SK-N-SH (cell line): Measurements from ENCODE around the gene CFAP74. TPM values are rescaled to one million over a fixed set of nuclear protein-coding genes. Genes with fewer than 3 reads are reported as not detected.

ENCODE experiments used
- CTCF ChIA-PET: fragments of 300-600, 350-600 bp; formaldehyde crosslinking; extraction: SDS; loops from one replicate; lab custom pipeline; 2021; lab: Yijun Ruan, JAX
- POLR2A ChIA-PET: fragments of 350-600 bp; sonication (Branson Sonifier 250); formaldehyde crosslinking; extraction: SDS; loops from one replicate; lab custom pipeline; 2020; ENCODE audit warnings: antibody characterized with exemption, inconsistent platforms; lab: Yijun Ruan, JAX
- DNase-seq: peaks from one replicate; pipeline ENCODE4 v3.0.0; 2012
- H2AFZ ChIP-seq: fragments of 200-600 bp; sonication (generic); 2 replicates; pipeline ENCODE4 v1.8.1; 2016; ENCODE audit warnings: antibody characterized with exemption, mild to moderate bottlenecking, low read depth
- H3F3A ChIP-seq: fragments of 200-600 bp; sonication (generic); replicated peaks from 2 replicates; pipeline ENCODE3; 2016; ENCODE audit warnings: antibody characterized with exemption, mild to moderate bottlenecking; ENCODE audit not compliant: insufficient read depth
- H3K27ac ChIP-seq, 2 experiments: fragments of 200-500 bp in 1 of 2; fragments of 200-600 bp in 1 of 2; sonication (Bioruptor generic) in 1 of 2; sonication (generic), shearing (Covaris generic) in 1 of 2; 2 replicates each; pipeline versions ENCODE4 v1.5.1 to v1.6.1; 2014 to 2016; ENCODE audit warnings: low read depth in 2 of 2, inconsistent platforms in 1 of 2, low read length in 1 of 2, mild to moderate bottlenecking in 1 of 2, mixed read lengths in 1 of 2
- H3K27me3 ChIP-seq: fragments of 200-600 bp; sonication (generic), shearing (Covaris generic); 2 replicates; pipeline ENCODE4 v1.6.1; 2016; ENCODE audit warnings: mixed run types; ENCODE audit not compliant: insufficient read depth
- H3K36me3 ChIP-seq, 2 experiments: fragments of 200-500 bp in 1 of 2; fragments of 200-600 bp in 1 of 2; sonication (Bioruptor generic) in 1 of 2; sonication (generic) in 1 of 2; replicated peaks in 1 of 2; 2 replicates each; pipeline versions ENCODE3 to v1.5.1; 2014 to 2016; ENCODE audit warnings: low read length in 1 of 2, mild to moderate bottlenecking in 1 of 2; ENCODE audit not compliant: insufficient read depth in 2 of 2, control insufficient read depth in 1 of 2
- H3K4me1 ChIP-seq, 2 experiments: fragments of 200-500 bp in 1 of 2; fragments of 200-600 bp in 1 of 2; sonication (Bioruptor generic) in 1 of 2; sonication (generic), shearing (Covaris generic) in 1 of 2; 2 replicates each; pipeline versions ENCODE4 v1.5.1 to v1.6.1; 2014 to 2016; ENCODE audit warnings: low read depth in 1 of 2, low read length in 1 of 2, mixed run types in 1 of 2; ENCODE audit not compliant: insufficient read depth in 2 of 2, control insufficient read depth in 1 of 2
- H3K4me2 ChIP-seq: fragments of 200-600 bp; sonication (generic), shearing (Covaris generic); 2 replicates; pipeline ENCODE4 v1.6.1; 2017; ENCODE audit warnings: mixed run types
- H3K4me3 ChIP-seq, 2 experiments: fragments of 200-500 bp in 1 of 2; fragments of 200-600 bp in 1 of 2; sonication (Bioruptor generic) in 1 of 2; sonication (generic), shearing (Covaris generic) in 1 of 2; 2 replicates each; pipeline versions ENCODE4 v1.5.1 to v1.8.1; 2014 to 2016; ENCODE audit warnings: low read depth in 2 of 2, inconsistent platforms in 1 of 2, low read length in 1 of 2, mild to moderate bottlenecking in 1 of 2, mixed read lengths in 1 of 2, moderate library complexity in 1 of 2
- H3K79me2 ChIP-seq: fragments of 200-600 bp; sonication (generic); 2 replicates; pipeline ENCODE4 v1.8.1; 2017; ENCODE audit warnings: mild to moderate bottlenecking; ENCODE audit not compliant: insufficient read depth
- H3K9ac ChIP-seq: fragments of 200-600 bp; sonication (generic); 2 replicates; pipeline ENCODE4 v1.6.1; 2017; ENCODE audit warnings: mixed run types
- H3K9me2 ChIP-seq: fragments of 200-600 bp; sonication (generic); 2 replicates; pipeline ENCODE4 v1.6.1; 2017; ENCODE audit warnings: mixed run types
- H3K9me3 ChIP-seq: fragments of 200-600 bp; sonication (generic); 2 replicates; pipeline ENCODE4 v1.6.1; 2017; ENCODE audit warnings: mixed run types, mild to moderate bottlenecking, moderate library complexity
- H4K20me1 ChIP-seq: fragments of 200-600 bp; sonication (generic); 2 replicates; pipeline ENCODE4 v1.6.1; 2017; ENCODE audit warnings: mild to moderate bottlenecking, mixed run types; ENCODE audit not compliant: insufficient read depth
- CHD2 ChIP-seq: fragments of 150-350 bp; IDR thresholded peaks from 2 replicates; pipeline ENCODE4 v1.6.1; 2018; ENCODE audit warnings: low read length; ENCODE audit not compliant: partially characterized antibody
- CTCF ChIP-seq: fragments of 200-600 bp; sonication (generic); IDR thresholded peaks from 2 replicates; pipeline ENCODE4 v1.6.1; 2017; ENCODE audit warnings: antibody characterized with exemption, mild to moderate bottlenecking, moderate library complexity
- ELF1 ChIP-seq: IDR thresholded peaks from 2 replicates; pipeline ENCODE4 v1.4.0; 2012
- EP300 ChIP-seq, 2 experiments: IDR thresholded peaks; 2 replicates each; pipeline versions ENCODE4 v1.4.0 to v1.6.1; 2012; ENCODE audit warnings: borderline replicate concordance in 1 of 2, low read depth in 1 of 2, low read length in 1 of 2
- FOXJ3 ChIP-seq: sonication (generic); formaldehyde crosslinking; IDR thresholded peaks from 2 replicates; pipeline ENCODE4 v1.5.1; 2020; ENCODE audit warnings: mild to moderate bottlenecking, missing genetic modification reagents
- GABPA ChIP-seq: IDR thresholded peaks from 2 replicates; pipeline ENCODE4 v1.4.0; 2012; ENCODE audit warnings: low read depth, mild to moderate bottlenecking
- JUND ChIP-seq: IDR thresholded peaks from 2 replicates; pipeline ENCODE4 v1.4.0; 2012
- MAX ChIP-seq: IDR thresholded peaks from 2 replicates; pipeline ENCODE4 v1.4.0; 2012; ENCODE audit warnings: low read depth
- MXI1 ChIP-seq: IDR thresholded peaks from 2 replicates; pipeline ENCODE4 v1.6.1; 2012; ENCODE audit warnings: mild to moderate bottlenecking, low read depth, low read length, improper control_type of control experiment
- NRF1 ChIP-seq: IDR thresholded peaks from 2 replicates; pipeline ENCODE4 v1.6.1; 2012; ENCODE audit warnings: low read depth, mild to moderate bottlenecking, low read length
- PBX3 ChIP-seq: IDR thresholded peaks from 2 replicates; pipeline ENCODE4; 2012
- RAD21 ChIP-seq: IDR thresholded peaks from 2 replicates; pipeline ENCODE4 v1.6.1; 2012; ENCODE audit warnings: mild to moderate bottlenecking, low read length
- SIN3A ChIP-seq: IDR thresholded peaks from 2 replicates; pipeline ENCODE4 v1.6.1; 2012; ENCODE audit warnings: low read depth, mild to moderate bottlenecking, low read length, moderate library complexity, borderline replicate concordance
- TAF1 ChIP-seq: IDR thresholded peaks from 2 replicates; pipeline ENCODE4 v1.6.1; 2012; ENCODE audit warnings: low read depth, mild to moderate bottlenecking, low read length, moderate library complexity, borderline replicate concordance
- USF1 ChIP-seq: IDR thresholded peaks from 2 replicates; pipeline ENCODE4 v1.4.0; 2012; ENCODE audit warnings: low read depth, borderline replicate concordance
- YY1 ChIP-seq: IDR thresholded peaks from 2 replicates; pipeline ENCODE4 v1.4.0; 2012; ENCODE audit warnings: low read depth, mild to moderate bottlenecking
- WGBS: methylation state at CpG from one replicate; pipeline ENCODE4 v1.1.6; 2017; ENCODE audit warnings: low lambda C conversion rate; 5-methylcytosine and 5-hydroxymethylcytosine counted together
- polyA plus RNA-seq, 3 experiments: library from polyadenylated mRNA; depleted of rRNA; stranded (reverse); fragments of >200 nt; gene quantifications; 2 replicates each; pipeline ENCODE4 v1.2.3, GENCODE V29; 2012

CFAP74 gene
- polyA plus RNA-seq, 1 of the 3 experiments (the other 2 are of a cell fraction): not detected

- H3K27me3 ChIP-seq: no peaks in the 10 kb centered on the region
- H3K27ac ChIP-seq: no peak overlapping the region
- ChIA-PET POLR2A (no interaction called here), CTCF (interaction anchor here (1.2 to 10.4 kb wide), 16 partner anchors 10 to 98 kb away, joined by 5 to 268 read pairs (median 12); partner anchors contain the start of genes PRKCZ and TMEM52)
- no peaks in the 10 kb centered on the region for H3K9me2 ChIP-seq
- H3K4me1 ChIP-seq: peaks cover 0 to 5% of the 10 kb centered on the region in 2 experiments; a peak in 1 of 4 replicates
- H3K36me3 ChIP-seq: no peaks in the 10 kb centered on the region
- H3K9ac ChIP-seq: no peak overlapping the region
- H3K9me3 ChIP-seq: no peaks in the 10 kb centered on the region
- H3K4me3 ChIP-seq: no peak overlapping the region
- no peak for DNase-seq
- no peaks in the 10 kb centered on the region for H3F3A ChIP-seq
- WGBS: 73% methylated on average over 11 of the region's 12 CpGs
- no peaks in the 10 kb centered on the region for H3K79me2 ChIP-seq
- H4K20me1 ChIP-seq: no peaks in the 10 kb centered on the region
- no peak for TF ChIP-seq RAD21
- TF ChIP-seq SIN3A: no peak
- no peak for TF ChIP-seq FOXJ3 (CRISPR knock-in tag)
- no peak for TF ChIP-seq USF1
- no peak for TF ChIP-seq PBX3
- no peak for TF ChIP-seq TAF1
- TF ChIP-seq CTCF: no peak
- no peak for TF ChIP-seq GABPA
- no peak for TF ChIP-seq JUND
- no peak for TF ChIP-seq CHD2
- TF ChIP-seq MXI1: no peak
- no peak for TF ChIP-seq MAX
- no peak overlapping the region for H3K4me2 ChIP-seq
- no peak overlapping the region for H2AFZ ChIP-seq
Measured at GRCh38 chr1:1959459-1959839, 44.1 kb downstream of the CFAP74 start.

GRCh38 chr1:1958071-1958541, 45.5 kb downstream of the CFAP74 start:
- DNase-seq: no peak
- H3K4me3 ChIP-seq: no peak overlapping the region
- ChIA-PET CTCF (interaction anchor here (0.7 to 10.4 kb wide), 3 partner anchors 11 to 216 kb away, joined by 5 to 268 read pairs (median 20); no protein-coding TSS in a partner anchor), POLR2A (no interaction called here)
- H3K9ac ChIP-seq: no peak overlapping the region
- H3F3A ChIP-seq: no peaks in the 10 kb centered on the region
- H2AFZ ChIP-seq: no peak overlapping the region
- no peaks in the 10 kb centered on the region for H3K9me2 ChIP-seq
- H3K4me1 ChIP-seq: peaks cover 0 to 5% of the 10 kb centered on the region in 2 experiments; a peak in 1 of 4 replicates
- H3K9me3 ChIP-seq: no peaks in the 10 kb centered on the region
- H3K4me2 ChIP-seq: no peak overlapping the region
- no peaks in the 10 kb centered on the region for H3K79me2 ChIP-seq
- H3K36me3 ChIP-seq: no peaks in the 10 kb centered on the region
- H3K27ac ChIP-seq: no peak overlapping the region
- H4K20me1 ChIP-seq: no peaks in the 10 kb centered on the region
- H3K27me3 ChIP-seq: no peaks in the 10 kb centered on the region
- 86% methylated on average over 28 of the region's 29 CpGs for WGBS
- TF ChIP-seq YY1: no peak
- TF ChIP-seq ELF1: no peak
- TF ChIP-seq SIN3A: no peak
- no peak for TF ChIP-seq EP300 (IDR thresholded peaks at IDR 0.05; ENCODE audit: borderline replicate concordance in 1 of 2, low read depth in 1 of 2, low read length in 1 of 2)
- TF ChIP-seq NRF1: no peak
- no peak for TF ChIP-seq CHD2
- TF ChIP-seq, all 33 proteins: peak for 0
